ENCODE measurements around the gene GALM. TPM values are rescaled to one million over a fixed set of nuclear protein-coding genes. Genes with fewer than 3 reads are reported as not detected.

The GALM gene
- total and polyA plus RNA-seq, 2 of the 8 experiments (the other 6 are each of a cell fraction or from before 2014, with no cell fraction given), result 9.9 to 13.1 TPM

DNA sequence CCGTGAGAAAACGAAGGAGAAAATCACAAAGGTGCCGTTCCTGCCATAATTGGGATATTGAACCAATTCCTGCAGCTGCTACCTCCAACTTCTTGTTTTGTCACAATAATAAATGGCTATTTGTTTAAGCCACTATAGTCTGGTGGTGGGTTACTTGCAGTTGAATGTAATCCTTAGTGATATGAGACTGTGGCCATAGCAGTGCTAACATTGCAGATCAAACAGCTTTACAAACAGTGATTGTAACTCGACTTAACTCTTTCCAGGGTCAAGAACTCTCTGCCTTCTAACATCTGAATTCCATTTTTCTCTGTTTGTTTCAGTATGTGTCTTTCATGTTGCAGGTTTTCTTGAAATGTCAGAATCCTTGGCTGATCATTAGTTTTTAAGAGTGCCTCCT lies 38.5 kb upstream of the GALM start:
- Histone ChIP-seq H3K23ac (ENCODE audit: insufficient read length) (no peak overlapping the region), H2BK5ac (ENCODE audit: low read depth, low read length) (no peak overlapping the region), H3K79me1 (ENCODE audit: low read depth, low read length) (no peaks in the 10 kb centered on the region), H2BK12ac (ENCODE audit: low read depth, low read length) (no peak overlapping the region), H2BK15ac (ENCODE audit: low read length) (no peak overlapping the region), H3K56ac (replicated peaks; ENCODE audit: insufficient read length, low read depth, low read length) (no peak overlapping the region), H2BK20ac (ENCODE audit: low read length) (no peak overlapping the region), H4K5ac (ENCODE audit: insufficient read length, low read depth, low read length) (no peak overlapping the region), H3K79me2 (ENCODE audit: control insufficient read depth in 1 of 2, insufficient read depth in 2 of 2, low read length in 2 of 2) (no peaks in the 10 kb centered on the region), H3K4me3 (ENCODE audit: extremely low read depth in 1 of 4, insufficient read depth in 2 of 4, low read depth in 3 of 4, low read length in 4 of 4) (no peak overlapping the region), H4K8ac (ENCODE audit: extremely low read depth, insufficient read depth, low read length) (no peak overlapping the region), H3K4me1 (replicated peaks in 1 of 4; ENCODE audit: control insufficient read depth in 3 of 4, insufficient read depth in 4 of 4, low read length in 3 of 4) (no peaks in the 10 kb centered on the region), H3K14ac (ENCODE audit: insufficient read length) (no peak overlapping the region), H2AK5ac (ENCODE audit: low read depth, low read length) (no peak overlapping the region), H3K4me2 (ENCODE audit: insufficient read depth in 1 of 2, low read depth in 2 of 2, low read length in 2 of 2) (no peak overlapping the region), H4K91ac (replicated peaks; ENCODE audit: insufficient read length, low read length) (no peak overlapping the region), H3K18ac (ENCODE audit: extremely low read depth, low read length) (no peak overlapping the region), H3K4ac (replicated peaks; ENCODE audit: insufficient read length, low read depth, low read length) (no peak overlapping the region), H3K9me3 (ENCODE audit: insufficient read depth in 2 of 2, low read depth in 1 of 2, low read length in 1 of 2) (0 out of 4 replicates have a peak, but pooled peaks cover 0 to 4% of the 10 kb centered on the region in 2 experiments), H2AFZ (ENCODE audit: low read length) (no peak overlapping the region), H2BK120ac (replicated peaks; ENCODE audit: low read depth, low read length) (no peak overlapping the region), H3K9ac (replicated peaks in 1 of 4; ENCODE audit: extremely low read depth in 1 of 4, low read depth in 3 of 4, low read length in 3 of 4) (no peak overlapping the region), H3K27ac (ENCODE audit: low read depth, low read length) (no peak overlapping the region), H4K20me1 (replicated peaks in 1 of 2; ENCODE audit: control insufficient read depth in 1 of 2, insufficient read depth in 2 of 2, low read length in 2 of 2) (no peaks in the 10 kb centered on the region), H3K23me2 (ENCODE audit: low read depth, low read length) (no peaks in the 10 kb centered on the region), H3K36me3 (ENCODE audit: control insufficient read depth in 2 of 4, insufficient read depth in 4 of 4, low read length in 3 of 4) (no peaks in the 10 kb centered on the region), H3K27me3 (replicated peaks in 1 of 4; ENCODE audit: control insufficient read depth in 3 of 4, extremely low read depth in 1 of 4, insufficient read depth in 3 of 4, low read length in 3 of 4) (no peaks in the 10 kb centered on the region)
- 92% methylated on average over 4 of the region's 4 CpGs; no CpG with 5 or more reads in 1 of the 2 experiments for WGBS, 2 experiments (ENCODE audit: extremely low coverage in 1 of 2, insufficient coverage in 1 of 2, insufficient read length in 1 of 2, insufficient replicate concordance in 2 of 2, low coverage in 1 of 2, low lambda C conversion rate in 2 of 2, missing lambda C conversion rate in 1 of 2)
- ChIA-PET POLR2A (ENCODE audit: partially characterized antibody) (interaction anchor here (0.7 to 1.3 kb wide), 2 partner anchors 10 to 112 kb away, joined by 3 read pairs; no protein-coding TSS in a partner anchor), CTCF (ENCODE audit: partially characterized antibody) (interaction anchor here (0.6 to 3.1 kb wide), 3 partner anchors 24 to 69 kb away, joined by 3 to 11 read pairs (median 9); partner anchors contain the start of gene HNRNPLL)
- DNase-seq (ENCODE audit: low read depth in 1 of 2, low spot score in 2 of 2) (no peak), FAIRE-seq (no peak)
- TF ChIP-seq SIN3A (conservative IDR thresholded peaks at IDR 0.05 in 1 of 2, IDR thresholded peaks at IDR 0.05 in 1 of 2; ENCODE audit: low read depth in 1 of 2, low read length in 2 of 2) (no peak), HDAC2 (IDR thresholded peaks at IDR 0.05; ENCODE audit: borderline replicate concordance in 1 of 2, low read depth in 2 of 2, low read length in 2 of 2) (no peak), CTCF (IDR thresholded peaks at IDR 0.05; ENCODE audit: control extremely low read depth in 1 of 3, insufficient read depth in 1 of 3, low read depth in 1 of 3, low read length in 3 of 3) (no peak), SUZ12 (IDR thresholded peaks at IDR 0.05; ENCODE audit: low read length) (no peak), ASH2L (IDR thresholded peaks at IDR 0.05; ENCODE audit: low read length) (no peak), NANOG (IDR thresholded peaks at IDR 0.05; ENCODE audit: insufficient read depth, low read depth, low read length, poor library complexity, severe bottlenecking) (no peak), KDM4A (IDR thresholded peaks at IDR 0.05; ENCODE audit: low read depth, low read length, severe bottlenecking) (no peak), SP2 (IDR thresholded peaks at IDR 0.05; ENCODE audit: low read length) (no peak)
- TF ChIP-seq, protein P1, sequence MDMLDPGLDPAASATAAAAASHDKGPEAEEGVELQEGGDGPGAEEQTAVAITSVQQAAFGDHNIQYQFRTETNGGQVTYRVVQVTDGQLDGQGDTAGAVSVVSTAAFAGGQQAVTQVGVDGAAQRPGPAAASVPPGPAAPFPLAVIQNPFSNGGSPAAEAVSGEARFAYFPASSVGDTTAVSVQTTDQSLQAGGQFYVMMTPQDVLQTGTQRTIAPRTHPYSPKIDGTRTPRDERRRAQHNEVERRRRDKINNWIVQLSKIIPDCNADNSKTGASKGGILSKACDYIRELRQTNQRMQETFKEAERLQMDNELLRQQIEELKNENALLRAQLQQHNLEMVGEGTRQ (IDR thresholded peaks at IDR 0.05; ENCODE audit: low read length), result no peak
